Nucleus accumbens (tissue), 56 donors: ENCODE measurements around the gene WDR1.

Experiments used
- DNase-seq, 56 donors: peaks; one replicate each; lab custom pipeline; 2025; lab: John Stamatoyannopoulos, UW

WDR1 gene

GRCh38 chr4:10087152-10087791 is 29.3 kb downstream of the WDR1 start:
- no peak for DNase-seq

GRCh38 chr4:10086506-10087120 is 30.0 kb downstream of the WDR1 start:
- DNase-seq, result no peak

DNA sequence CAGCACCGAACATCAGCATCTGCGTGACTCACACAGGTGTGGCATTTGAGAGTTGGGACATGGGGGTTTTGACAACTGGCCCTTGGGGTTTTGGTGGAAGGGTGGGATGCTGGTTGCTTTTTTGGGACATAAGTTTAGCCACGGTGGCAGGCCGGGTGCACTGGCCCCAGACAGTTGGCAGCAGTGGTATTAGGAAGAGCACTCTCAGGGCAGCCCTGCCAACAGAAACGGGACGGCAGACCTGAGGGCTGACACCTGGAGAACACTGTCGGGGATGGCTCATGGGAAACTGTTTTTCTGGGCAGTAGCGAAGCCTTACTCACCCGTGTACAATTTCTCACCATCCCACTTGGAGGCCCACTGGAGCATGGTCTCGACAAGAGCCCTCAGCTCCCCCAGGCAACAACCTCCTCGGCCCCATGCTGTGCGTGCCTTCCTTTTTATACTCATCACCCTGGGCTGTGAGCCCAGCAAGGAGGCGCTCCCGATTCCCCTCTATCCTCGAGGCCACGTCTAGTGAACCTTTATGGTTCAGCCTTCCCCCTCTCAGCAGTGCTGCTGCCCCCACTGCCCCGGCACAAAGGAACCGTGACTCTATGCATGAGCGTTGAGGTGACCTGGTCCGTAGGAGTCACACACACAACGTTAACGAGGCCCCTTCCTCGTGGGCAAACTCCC is 30.6 kb downstream of the WDR1 start:
- no peak for DNase-seq

- no peak for DNase-seq
These were observed 31.2 kb downstream of the WDR1 start for GRCh38 chr4:10085386-10085785.

DNA sequence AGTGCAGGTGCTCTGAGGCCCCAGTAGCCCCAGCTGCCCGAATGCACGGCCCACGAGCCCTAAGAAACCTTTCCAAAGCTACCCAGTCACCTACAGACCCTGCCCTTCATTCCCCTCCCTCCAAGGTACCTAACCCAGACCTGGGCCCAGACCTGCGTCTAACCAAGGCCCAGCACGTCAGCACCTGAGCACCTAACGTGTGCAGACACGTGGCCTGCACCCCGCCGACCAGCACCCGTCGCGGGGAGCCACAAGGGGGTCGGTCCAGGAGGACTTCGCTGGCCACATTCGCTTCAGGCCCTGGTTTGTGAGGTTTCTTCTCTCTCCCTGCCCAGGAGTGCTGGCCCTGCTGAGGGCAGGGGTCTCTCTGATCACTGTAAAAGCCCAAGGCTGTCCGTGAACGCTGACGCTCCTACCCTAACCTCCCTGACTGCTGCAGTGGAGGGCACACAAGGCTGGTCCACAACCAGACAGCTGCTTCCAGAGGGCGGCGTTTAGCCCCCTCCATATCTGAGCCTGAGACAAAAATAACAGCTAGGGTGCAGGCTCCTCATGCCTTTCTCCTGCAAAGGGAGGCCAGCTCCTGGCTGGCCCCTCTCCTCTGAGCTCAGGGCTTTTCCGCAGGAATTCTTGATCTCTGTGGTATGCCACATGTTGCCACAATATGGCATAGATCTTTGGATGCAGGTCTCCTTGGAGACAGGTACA is 31.8 kb downstream of the WDR1 start:
- no peak for DNase-seq

GRCh38 chr4:10083861-10084641 is 32.5 kb downstream of the WDR1 start:
- DNase-seq, result no peak

DNA sequence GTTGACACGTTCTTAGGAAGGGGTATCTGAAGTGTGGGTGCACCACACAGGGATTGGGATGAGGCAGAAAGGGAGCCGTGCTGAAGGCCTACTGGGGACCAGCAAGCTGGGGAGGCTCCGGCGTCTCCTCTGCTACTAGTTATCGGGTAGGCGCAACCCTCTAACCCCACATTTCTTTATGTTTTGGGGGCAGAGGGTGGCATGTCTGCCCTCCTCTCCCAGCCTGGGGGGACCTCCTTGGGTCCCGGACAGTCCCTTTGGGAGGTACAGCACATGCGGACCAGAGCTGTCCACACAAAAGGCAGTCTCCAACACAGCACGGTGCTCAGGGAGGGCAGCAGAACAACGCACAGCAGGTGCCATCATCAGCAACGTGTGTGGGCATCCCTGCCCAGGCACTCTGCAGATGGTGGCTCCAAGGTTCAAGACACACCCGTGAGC is 33.2 kb downstream of the WDR1 start:
- no peak for DNase-seq

DNA sequence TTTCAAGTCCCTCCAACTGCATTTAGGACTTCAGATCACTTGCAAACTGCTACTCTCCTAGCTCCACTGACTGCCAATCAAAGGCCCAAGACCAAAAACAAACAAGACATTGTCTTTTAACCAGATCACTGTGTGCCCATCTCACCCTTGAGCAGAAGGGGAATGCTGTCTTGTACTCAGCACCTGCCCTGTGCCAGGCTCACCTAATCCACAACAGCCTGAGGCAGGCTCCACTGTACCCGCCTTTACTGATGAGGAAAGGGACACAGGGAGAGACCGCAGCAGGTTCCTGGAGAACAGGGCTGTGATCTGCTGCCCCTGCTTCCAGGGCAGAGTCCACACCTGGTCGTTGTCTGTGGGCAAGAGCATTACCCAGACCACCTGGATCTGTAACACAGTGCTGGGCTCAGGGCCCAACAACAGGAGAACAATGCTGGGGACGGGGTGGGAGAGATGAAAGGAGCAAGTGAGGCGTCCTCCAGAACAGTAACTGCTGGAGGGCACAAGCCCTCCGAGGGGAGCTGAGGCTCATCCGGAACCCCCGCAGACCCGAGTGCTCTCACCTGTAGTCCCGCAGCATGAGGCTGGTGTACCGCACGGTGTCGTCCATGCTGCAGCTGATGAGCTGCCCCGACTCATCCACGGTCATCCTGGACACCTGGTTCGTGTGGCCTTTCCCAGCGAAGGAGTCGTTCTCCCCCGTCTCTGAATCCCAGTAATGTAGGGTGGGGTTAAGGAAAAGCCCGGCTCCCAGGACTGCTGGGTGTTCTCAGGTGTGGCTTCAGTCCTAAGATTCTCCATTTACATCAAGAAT is 33.9 kb downstream of the WDR1 start:
- no peak for DNase-seq

- no peak for DNase-seq
These were observed 34.6 kb downstream of the WDR1 start for GRCh38 chr4:10082047-10082446.

DNA sequence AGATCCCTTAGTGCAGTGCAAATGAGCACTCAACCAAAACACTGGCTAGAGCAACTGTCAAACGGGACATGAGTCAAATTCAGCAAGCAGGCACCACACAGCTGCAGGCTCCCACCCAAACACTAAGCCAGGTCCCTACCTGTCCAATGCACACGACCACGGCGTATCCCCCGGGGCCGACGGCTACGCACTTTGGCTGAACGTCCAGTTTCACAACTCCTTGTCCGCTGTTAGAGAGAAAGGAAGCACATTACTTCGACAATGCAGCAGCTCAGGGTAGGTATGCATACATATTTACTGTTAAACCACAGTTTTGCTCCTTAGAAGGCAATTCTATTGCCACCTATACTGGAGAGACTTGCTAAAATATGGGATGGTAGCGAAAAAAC is 35.4 kb downstream of the WDR1 start:
- no peak for DNase-seq

GRCh38 chr4:10080589-10081217 is 35.9 kb downstream of the WDR1 start:
- DNase-seq, result no peak

DNA sequence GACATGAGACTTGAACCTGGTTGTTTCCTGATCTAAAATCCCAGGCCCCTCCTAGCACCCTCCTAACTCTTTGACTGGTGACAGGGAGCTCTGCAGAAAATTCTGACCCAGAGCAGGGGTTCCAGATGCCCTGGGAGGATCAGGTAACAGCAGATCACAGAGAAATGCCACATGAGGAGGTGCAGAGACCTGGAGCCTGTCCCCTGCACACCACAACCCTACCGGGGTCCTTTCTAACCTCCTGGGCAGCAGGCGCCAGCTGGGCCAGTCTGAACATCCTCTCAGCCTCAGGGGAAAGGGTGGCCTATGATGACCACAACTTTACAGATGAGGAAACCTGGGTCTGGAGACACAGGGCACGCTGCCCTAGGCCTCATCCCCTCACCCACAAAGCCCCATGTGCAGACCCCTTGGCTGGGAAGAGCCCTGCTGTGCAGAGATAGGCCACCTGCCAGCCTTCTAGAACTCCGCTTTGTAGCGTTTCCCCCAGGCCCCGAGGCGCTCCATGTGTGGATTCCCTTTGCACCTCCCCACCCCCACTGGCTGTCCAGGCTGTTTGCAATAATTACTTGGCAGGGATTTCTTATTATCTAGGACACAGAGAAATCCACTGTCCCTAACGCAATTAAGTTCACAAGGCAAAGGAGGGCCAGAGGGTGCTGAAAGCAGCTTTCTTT is 36.5 kb downstream of the WDR1 start:
- DNase-seq, result peak in 2 of 56 donors; percentile 28 to 35

- no peak for DNase-seq
These were observed 37.3 kb downstream of the WDR1 start for GRCh38 chr4:10079256-10079655.

DNA sequence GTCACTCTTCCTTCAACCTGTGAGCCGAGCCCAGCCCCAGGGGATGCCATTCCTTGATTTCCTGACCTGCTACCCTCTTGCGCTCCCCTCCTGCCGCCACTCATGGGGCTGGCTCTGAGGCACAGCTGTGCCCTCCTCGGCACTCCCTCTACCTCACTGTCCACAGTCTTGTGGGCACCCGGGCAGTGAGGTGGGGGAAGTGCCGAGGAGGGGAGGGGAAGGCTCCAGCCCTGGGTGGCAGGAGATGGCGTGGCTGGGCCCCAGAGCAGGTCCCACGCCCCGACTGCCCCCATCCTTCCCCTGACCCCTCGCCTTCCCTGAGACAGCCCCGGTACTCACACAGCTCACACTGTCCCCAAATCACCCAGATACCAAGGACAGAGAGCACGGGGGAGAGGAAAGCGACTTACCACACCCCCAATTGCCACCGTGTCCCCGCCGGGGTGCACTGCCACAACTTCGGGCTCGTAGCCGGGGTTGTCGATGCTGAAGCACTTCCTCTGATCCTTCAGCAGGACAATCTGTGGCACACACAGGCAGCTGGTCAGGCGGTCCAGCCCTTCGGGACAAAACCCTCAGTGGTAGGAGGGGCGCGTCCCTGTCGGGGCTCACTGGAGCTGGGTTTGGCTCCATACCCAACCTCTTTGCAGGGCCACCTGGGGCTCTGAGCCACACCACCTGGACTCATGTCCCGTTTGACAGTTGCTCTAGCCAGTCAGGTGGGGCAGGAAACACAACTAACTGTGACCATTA is 37.9 kb downstream of the WDR1 start:
- no peak for DNase-seq

GRCh38 chr4:10077483-10078335 is 38.9 kb downstream of the WDR1 start:
- DNase-seq, result no peak

DNA sequence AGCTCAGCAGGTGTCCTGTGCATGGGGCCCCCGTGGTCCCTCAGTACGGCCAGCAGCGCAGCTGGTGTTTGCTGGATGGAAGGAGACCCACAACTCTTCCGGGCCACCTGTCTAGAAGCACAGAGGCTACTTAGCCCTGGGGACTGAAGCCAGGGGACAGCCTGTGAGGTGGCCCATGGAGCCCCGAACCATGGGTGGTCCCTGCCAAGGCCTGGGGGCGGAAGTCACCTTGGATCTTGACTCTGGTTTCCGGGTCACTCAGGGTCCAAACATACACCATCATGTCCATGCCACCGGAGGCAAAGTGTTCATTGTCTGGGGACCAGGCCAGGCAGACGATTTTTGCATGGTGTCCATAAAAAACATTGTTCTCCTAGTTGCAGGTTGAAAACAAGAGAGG is 39.5 kb downstream of the WDR1 start:
- no peak for DNase-seq

GRCh38 chr4:10075953-10076391 is 40.6 kb downstream of the WDR1 start:
- no peak for DNase-seq
